Measurements from ENCODE around the gene TMEM74B.
A peak's percentile ranks its signal among the peaks of the same experiment; 100 is the strongest.
"Not testable (repeated sequence)": the region's sequence is repeated elsewhere in the genome, so short reads cannot be mapped to it uniquely, and the experiment has no call there.

The TMEM74B gene

GRCh38 chr20:1184638-1185315, at the start of gene TMEM74B:
TSS of gene TMEM74B (minus strand) at chr20:1184981. CDS start at chr20:1183801, 1,180 bp downstream.
- DNase-seq, result no peak

GRCh38 chr20:1232286-1233111, 47.7 kb upstream of the TMEM74B start:
- DNase-seq, result no peak

GRCh38 chr20:1229541-1229940, 44.8 kb upstream of the TMEM74B start:
- no peak for DNase-seq

- DNase-seq, result peak; percentile 88
Observed at GRCh38 chr20:1225783-1226654, 41.2 kb upstream of the TMEM74B start, which contains the start of gene RAD21L1. TSS of gene RAD21L1 (plus strand) at chr20:1226044. CDS start at chr20:1228454, 2,410 bp downstream.

- no peak for DNase-seq
Observed at GRCh38 chr20:1225263-1225782, 40.5 kb upstream of the TMEM74B start.

GRCh38 chr20:1224205-1224890, 39.6 kb upstream of the TMEM74B start:
- no peak for DNase-seq

GRCh38 chr20:1222750-1223149, 38.0 kb upstream of the TMEM74B start:
- DNase-seq, result not testable (repeated sequence)

GRCh38 chr20:1216527-1217427, 32.0 kb upstream of the TMEM74B start:
- not testable (repeated sequence) for DNase-seq

GRCh38 chr20:1215386-1216170, 30.8 kb upstream of the TMEM74B start:
- peak; percentile 41 for DNase-seq

- no peak for DNase-seq
Observed at GRCh38 chr20:1214838-1215261, 30.1 kb upstream of the TMEM74B start.

- DNase-seq, result peak; percentile 61
Observed at GRCh38 chr20:1212607-1213396, 28.0 kb upstream of the TMEM74B start.

- DNase-seq, result no peak
Observed at GRCh38 chr20:1212023-1212422, 27.2 kb upstream of the TMEM74B start.

- no peak for DNase-seq
Observed at GRCh38 chr20:1210501-1210900, 25.7 kb upstream of the TMEM74B start.

- DNase-seq, result no peak
Observed at GRCh38 chr20:1209447-1210387, 24.9 kb upstream of the TMEM74B start.

GRCh38 chr20:1207293-1207878, 22.6 kb upstream of the TMEM74B start:
- DNase-seq, result no peak

GRCh38 chr20:1206366-1207148, 21.8 kb upstream of the TMEM74B start:
- no peak for DNase-seq

- DNase-seq, result no peak
Observed at GRCh38 chr20:1205802-1206201, 21.0 kb upstream of the TMEM74B start.
